ENCODE results near the gene PPFIBP1.

DNA sequence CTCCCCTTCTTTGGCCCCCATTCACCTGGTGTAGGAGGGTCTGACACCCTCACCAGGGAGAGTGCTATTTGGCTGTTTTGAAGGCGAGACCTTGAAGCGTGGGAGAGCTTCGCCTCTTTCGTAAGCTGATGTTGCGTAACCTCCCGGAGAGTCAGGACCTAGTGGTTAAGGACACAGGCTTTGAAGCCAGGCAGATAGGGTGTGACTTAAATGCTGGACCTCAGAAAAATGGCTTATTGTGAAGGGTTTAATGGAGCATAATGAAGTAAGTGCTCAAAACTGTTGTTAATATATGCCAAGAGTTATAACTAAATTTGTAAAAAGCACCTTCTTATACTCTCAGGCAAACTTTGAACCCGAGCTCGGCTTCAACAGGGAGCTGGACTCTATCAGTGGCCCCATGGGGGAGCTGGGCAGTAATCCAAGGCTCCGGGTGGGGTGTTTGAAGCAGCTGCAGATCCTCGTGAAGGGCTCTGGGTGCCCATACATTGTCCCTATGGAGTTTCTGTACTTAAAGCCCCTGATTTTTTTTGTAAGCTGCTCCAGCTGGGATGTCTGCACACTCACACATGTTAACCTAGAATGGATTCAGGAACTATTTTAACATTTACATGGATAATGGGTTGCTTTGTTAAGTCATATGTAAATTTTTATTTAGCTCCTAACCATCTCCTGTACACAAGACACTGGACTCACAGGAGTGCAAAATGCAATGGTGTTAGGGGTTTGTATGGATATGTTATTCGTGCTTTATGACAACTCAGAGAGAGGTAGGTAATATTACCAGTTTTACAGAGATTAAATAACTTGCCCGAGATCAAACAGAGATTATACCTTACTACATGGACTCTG lies 26.0 kb downstream of the PPFIBP1 start:
- TF ChIP-seq EP300 (IDR thresholded peaks at IDR 0.05; ENCODE audit: borderline replicate concordance in 1 of 2, low read depth in 2 of 2, low read length in 2 of 2) (no peak), TAF1 (IDR thresholded peaks at IDR 0.05; ENCODE audit: low read depth, low read length) (no peak), POLR2A (IDR thresholded peaks at IDR 0.05; ENCODE audit: control extremely low read depth in 1 of 2, low read depth in 2 of 2, low read length in 2 of 2) (no peak), SIX5 (IDR thresholded peaks at IDR 0.05; ENCODE audit: low read depth, low read length) (no peak), BACH1 (IDR thresholded peaks at IDR 0.05; ENCODE audit: low read length) (no peak), CEBPB (IDR thresholded peaks at IDR 0.05; ENCODE audit: low read depth, low read length) (peak; percentile 99), EZH2 (IDR thresholded peaks at IDR 0.05; ENCODE audit: low read depth, low read length, severe bottlenecking) (no peak), GABPA (IDR thresholded peaks at IDR 0.05; ENCODE audit: borderline replicate concordance, insufficient read depth, low read length) (no peak), RBBP5 (IDR thresholded peaks at IDR 0.05; ENCODE audit: borderline replicate concordance, low read depth, low read length) (no peak)
- TF ChIP-seq, protein P1, sequence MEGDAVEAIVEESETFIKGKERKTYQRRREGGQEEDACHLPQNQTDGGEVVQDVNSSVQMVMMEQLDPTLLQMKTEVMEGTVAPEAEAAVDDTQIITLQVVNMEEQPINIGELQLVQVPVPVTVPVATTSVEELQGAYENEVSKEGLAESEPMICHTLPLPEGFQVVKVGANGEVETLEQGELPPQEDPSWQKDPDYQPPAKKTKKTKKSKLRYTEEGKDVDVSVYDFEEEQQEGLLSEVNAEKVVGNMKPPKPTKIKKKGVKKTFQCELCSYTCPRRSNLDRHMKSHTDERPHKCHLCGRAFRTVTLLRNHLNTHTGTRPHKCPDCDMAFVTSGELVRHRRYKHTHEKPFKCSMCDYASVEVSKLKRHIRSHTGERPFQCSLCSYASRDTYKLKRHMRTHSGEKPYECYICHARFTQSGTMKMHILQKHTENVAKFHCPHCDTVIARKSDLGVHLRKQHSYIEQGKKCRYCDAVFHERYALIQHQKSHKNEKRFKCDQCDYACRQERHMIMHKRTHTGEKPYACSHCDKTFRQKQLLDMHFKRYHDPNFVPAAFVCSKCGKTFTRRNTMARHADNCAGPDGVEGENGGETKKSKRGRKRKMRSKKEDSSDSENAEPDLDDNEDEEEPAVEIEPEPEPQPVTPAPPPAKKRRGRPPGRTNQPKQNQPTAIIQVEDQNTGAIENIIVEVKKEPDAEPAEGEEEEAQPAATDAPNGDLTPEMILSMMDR (IDR thresholded peaks at IDR 0.05; ENCODE audit: control extremely low read depth in 1 of 3, insufficient read depth in 1 of 3, low read depth in 1 of 3, low read length in 3 of 3) = no peak
- TF ChIP-seq, protein P2, sequence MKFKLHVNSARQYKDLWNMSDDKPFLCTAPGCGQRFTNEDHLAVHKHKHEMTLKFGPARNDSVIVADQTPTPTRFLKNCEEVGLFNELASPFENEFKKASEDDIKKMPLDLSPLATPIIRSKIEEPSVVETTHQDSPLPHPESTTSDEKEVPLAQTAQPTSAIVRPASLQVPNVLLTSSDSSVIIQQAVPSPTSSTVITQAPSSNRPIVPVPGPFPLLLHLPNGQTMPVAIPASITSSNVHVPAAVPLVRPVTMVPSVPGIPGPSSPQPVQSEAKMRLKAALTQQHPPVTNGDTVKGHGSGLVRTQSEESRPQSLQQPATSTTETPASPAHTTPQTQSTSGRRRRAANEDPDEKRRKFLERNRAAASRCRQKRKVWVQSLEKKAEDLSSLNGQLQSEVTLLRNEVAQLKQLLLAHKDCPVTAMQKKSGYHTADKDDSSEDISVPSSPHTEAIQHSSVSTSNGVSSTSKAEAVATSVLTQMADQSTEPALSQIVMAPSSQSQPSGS (IDR thresholded peaks at IDR 0.05; ENCODE audit: low read length) = no peak
- TF ChIP-seq, protein P3, sequence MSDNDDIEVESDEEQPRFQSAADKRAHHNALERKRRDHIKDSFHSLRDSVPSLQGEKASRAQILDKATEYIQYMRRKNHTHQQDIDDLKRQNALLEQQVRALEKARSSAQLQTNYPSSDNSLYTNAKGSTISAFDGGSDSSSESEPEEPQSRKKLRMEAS (IDR thresholded peaks at IDR 0.05) = no peak

Data from H1 (cell line).